T-helper 9 cell (primary cell): Measurements from ENCODE around the gene CITED4.
A peak's percentile ranks its signal among the peaks of the same experiment; 100 is the strongest.

Experiments used
- DNase-seq: peaks from one replicate; pipeline ENCODE4 v3.0.0-alpha.2; 2020

The CITED4 gene

GRCh38 chr1:40831001-40831732, 31.0 kb downstream of the CITED4 start:
- no peak for DNase-seq

- DNase-seq, result no peak
Measured at GRCh38 chr1:40830419-40830943, 31.7 kb downstream of the CITED4 start.

GRCh38 chr1:40829631-40830245, 32.4 kb downstream of the CITED4 start:
- DNase-seq, result no peak

- DNase-seq, result no peak
Measured at GRCh38 chr1:40825996-40826395, 36.2 kb downstream of the CITED4 start.

- DNase-seq, result no peak
Measured at GRCh38 chr1:40825435-40825788, 36.8 kb downstream of the CITED4 start.

DNA sequence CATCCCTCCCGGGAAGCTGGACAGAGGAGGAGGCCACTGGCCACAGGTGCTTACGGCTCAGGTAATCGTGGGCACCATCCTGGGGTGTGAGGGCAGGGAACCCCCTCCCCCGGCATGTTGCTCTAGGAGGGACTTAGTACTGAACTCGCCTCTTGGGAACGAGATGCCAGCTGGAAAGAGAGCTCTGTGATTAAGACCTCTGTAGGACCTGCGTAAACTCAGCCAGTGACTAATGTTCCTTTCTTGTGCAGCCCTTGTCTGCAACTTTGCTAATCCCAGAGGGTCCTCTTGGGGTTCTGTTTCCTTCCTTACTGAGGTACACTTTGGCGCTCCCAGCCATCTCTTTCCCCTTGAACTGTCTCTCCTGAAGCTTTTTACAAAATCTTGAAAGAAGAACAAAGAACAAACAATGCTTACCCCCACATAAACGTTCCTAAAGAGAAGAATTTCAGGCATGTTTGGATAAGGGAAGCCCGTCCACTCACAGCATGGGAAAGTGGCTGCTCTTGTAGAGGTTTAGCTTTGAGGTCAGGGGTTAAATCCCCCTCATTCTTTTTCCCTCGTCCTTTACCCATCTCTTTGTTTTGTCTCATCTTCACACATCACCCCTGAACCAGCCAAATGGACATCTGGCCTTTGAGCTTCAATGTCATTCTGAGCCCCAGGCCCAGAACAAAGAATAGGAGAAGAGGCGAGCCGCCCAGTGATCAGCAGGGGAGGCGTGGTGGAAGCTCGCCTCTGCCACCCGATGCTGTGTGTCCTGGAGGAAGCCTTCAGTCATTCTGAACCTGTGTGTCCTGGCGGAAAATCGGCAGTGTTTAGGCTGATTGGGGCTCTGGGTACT, 37.4 kb downstream of the CITED4 start:
- DNase-seq, result no peak

DNA sequence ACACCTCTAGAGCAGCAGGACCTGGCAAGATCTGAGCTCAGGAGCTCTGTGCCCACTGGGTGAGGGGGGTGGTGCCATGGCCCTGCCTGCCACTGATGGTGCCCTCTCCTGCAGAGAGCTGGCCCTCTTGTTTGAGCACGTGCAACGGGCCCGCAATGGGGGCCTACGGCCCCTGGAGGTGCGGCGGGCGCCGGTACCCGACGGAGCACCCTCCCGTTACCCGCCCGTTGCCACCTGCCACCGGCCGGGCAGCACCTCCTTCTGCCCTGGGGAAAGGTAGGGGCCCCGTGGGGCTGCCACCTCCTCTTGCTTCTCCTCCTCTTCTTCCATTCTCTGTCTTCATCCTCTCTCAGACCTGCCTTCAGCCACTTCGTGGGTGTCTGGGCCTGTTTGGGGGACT, 38.2 kb downstream of the CITED4 start:
- no peak for DNase-seq

GRCh38 chr1:40823345-40823744, 38.8 kb downstream of the CITED4 start:
- DNase-seq, result no peak

GRCh38 chr1:40822890-40823289, 39.3 kb downstream of the CITED4 start:
- DNase-seq, result no peak

DNA sequence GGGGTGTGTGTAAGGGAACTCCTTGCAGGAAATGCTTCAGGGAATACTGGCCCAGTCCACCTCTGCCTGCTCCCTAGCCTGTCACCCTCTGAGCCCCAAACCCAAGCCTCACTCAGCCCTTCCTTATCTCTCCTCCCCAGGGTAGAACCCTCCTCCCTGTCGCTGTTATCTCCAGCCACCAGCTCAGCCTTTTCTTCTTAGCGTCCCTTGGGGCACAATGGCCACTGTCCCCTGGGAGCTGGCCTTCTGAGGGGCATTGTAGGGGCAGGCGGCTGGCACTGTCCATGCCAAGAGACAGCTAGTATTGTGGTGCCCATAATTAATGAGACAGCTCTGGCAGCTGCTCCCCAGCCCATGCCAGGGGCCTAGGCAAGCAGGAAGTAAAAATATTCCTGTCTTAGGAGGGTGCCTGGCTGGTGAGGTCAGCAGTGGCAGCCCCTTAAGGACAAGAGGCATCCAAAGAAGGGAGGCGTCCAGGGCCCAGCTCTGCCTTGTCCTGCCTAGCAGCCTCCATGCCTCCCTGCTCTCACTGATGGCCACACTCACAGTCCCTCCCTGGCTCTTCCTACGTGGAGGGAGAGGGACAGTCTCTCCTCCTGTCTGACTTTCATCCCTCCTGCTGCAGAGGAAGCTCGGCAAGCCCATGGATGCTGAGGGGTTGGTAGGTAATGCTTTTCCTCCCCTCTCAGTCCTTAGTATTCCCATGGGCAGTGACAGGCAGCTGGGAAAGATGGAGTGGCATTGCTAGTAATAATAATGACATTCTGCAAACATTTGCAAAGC, 41.1 kb downstream of the CITED4 start:
- DNase-seq, result no peak

DNA sequence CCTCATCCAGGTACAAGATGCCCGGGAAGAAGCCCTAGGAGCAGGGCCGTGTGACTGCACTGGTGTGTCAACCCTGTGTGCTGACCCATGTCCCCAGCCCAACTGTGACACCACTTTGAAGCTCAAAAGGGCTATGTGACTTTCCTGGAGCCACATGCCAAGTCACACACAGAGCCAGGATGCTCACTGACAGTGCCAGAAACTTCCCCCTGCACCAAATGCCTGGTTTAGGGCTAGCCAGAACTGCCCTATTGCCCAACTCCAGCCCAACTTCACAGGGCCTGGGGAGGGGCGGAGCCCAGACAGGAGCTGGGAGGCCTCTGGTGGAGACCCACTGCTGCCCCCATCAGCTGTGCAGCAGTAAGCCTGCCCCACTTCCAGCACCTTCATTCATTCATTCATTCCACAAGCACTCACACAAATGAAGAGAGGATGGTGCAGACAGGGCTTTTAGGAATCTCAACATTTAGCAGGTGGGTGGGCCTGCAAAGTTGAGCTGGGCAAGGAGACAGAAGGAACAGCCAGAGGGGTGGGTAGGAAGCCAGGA, 41.8 kb downstream of the CITED4 start:
- no peak for DNase-seq

DNA sequence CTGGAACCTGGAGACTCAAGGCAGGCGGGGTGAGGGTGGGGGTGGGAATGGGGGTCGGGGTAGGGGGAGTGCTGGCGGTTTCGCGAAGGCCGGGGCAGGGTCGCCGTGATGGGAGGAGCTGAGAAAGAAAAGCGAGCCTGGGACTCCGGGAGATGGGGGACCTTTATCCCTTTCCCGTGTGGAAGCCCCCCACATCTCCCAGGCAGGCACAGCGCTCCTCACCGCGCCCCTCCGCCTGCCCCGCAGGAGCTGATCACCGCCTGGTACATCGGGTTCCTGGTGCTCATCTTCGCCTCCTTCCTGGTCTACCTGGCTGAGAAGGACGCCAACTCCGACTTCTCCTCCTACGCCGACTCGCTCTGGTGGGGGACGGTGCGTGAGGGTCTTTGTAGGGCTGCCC, 43.1 kb downstream of the CITED4 start:
- no peak for DNase-seq

GRCh38 chr1:40818264-40818961, 43.8 kb downstream of the CITED4 start:
- DNase-seq, result peak; percentile 85

DNA sequence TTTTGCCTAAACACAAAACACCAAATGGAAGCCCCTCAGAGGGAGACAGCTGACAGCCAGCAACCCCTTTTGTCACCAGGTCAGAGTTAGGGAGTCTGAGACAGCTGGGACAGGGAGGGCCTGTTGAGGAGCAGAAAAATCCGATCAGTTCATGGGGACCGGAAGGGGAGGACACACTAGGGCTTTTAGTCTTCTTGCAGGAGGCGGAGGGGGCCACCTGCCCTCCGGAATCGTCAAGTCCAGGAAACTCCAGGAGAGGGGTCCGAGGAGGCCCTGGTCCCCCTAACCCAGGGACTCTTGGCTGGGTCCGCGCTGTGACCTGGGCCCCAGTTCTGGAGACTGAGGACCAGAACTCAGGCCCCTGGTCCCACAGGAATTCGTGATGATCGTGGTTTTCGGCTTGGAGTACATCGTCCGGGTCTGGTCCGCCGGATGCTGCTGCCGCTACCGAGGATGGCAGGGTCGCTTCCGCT, 44.3 kb downstream of the CITED4 start:
- DNase-seq, result no peak

DNA sequence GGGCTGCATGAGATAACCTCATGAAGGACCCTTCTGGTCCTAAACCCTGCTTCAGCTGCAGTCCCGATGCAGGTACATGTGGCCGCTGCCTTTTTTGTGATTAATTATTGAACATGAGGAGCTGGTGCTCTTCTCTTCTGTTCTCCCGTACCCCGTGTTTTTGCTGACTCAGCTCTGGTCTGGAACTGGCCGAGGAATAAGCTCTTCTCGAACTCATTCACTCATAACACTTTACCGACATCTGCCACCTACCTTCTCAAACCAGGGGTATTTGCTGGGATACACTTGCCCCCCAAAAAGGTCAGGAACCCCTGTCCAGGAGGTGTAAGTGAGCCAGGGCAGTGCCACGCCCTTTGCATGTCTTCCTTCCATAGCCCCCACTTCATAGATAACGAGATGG, 46.7 kb downstream of the CITED4 start:
- no peak for DNase-seq
